ENCODE results near the gene XRCC1.

XRCC1 gene

GRCh38 chr19:43544077-43544476, 31.2 kb downstream of the XRCC1 start:
- H3K4me1 ChIP-seq (ENCODE audit: control insufficient read depth, insufficient read depth, low read length), result no peaks in the 10 kb centered on the region
- peaks cover 0 to 5% of the 10 kb centered on the region in 2 donors for H3K9me3 ChIP-seq (ENCODE audit: control insufficient read depth in 2 of 2, low read length in 2 of 2)
- H3K36me3 ChIP-seq (ENCODE audit: control insufficient read depth in 2 of 2, insufficient read depth in 2 of 2, low read length in 2 of 2), result peaks cover 41 to 42% of the 10 kb centered on the region in 2 donors
- no peaks in the 10 kb centered on the region for H3K27me3 ChIP-seq (ENCODE audit: control insufficient read depth in 1 of 2, insufficient read depth in 2 of 2, low read length in 2 of 2)
- H3K4me3 ChIP-seq (ENCODE audit: low read length in 2 of 2), result no peak overlapping the region
- H3K27ac ChIP-seq (ENCODE audit: low read length), result no peak overlapping the region
- H3K9ac ChIP-seq (ENCODE audit: low read length in 2 of 2), result no peak overlapping the region

GRCh38 chr19:43541920-43542650, 33.2 kb downstream of the XRCC1 start:
- no peaks in the 10 kb centered on the region for H3K4me1 ChIP-seq (ENCODE audit: control insufficient read depth, insufficient read depth, low read length)
- H3K27ac ChIP-seq (ENCODE audit: low read length), result no peak overlapping the region
- no peak overlapping the region for H3K4me3 ChIP-seq (ENCODE audit: low read length in 2 of 2)
- H3K9me3 ChIP-seq (ENCODE audit: control insufficient read depth in 2 of 2, low read length in 2 of 2), result peaks cover 4 to 8% of the 10 kb centered on the region in 2 donors
- no peaks in the 10 kb centered on the region for H3K27me3 ChIP-seq (ENCODE audit: control insufficient read depth in 1 of 2, insufficient read depth in 2 of 2, low read length in 2 of 2)
- no peak overlapping the region for H3K9ac ChIP-seq (ENCODE audit: low read length in 2 of 2)
- peaks cover 46 to 49% of the 10 kb centered on the region in 2 donors for H3K36me3 ChIP-seq (ENCODE audit: control insufficient read depth in 2 of 2, insufficient read depth in 2 of 2, low read length in 2 of 2)

- Histone ChIP-seq H3K4me3 (ENCODE audit: low read length in 2 of 2) (no peak overlapping the region), H3K4me1 (ENCODE audit: control insufficient read depth, insufficient read depth, low read length) (peaks cover 7% of the 10 kb centered on the region), H3K9me3 (ENCODE audit: control insufficient read depth in 2 of 2, low read length in 2 of 2) (peaks cover 4 to 8% of the 10 kb centered on the region in 2 donors), H3K36me3 (ENCODE audit: control insufficient read depth in 2 of 2, insufficient read depth in 2 of 2, low read length in 2 of 2) (peaks cover 42 to 43% of the 10 kb centered on the region in 2 donors), H3K9ac (ENCODE audit: low read length in 2 of 2) (no peak overlapping the region), H3K27me3 (ENCODE audit: control insufficient read depth in 1 of 2, insufficient read depth in 2 of 2, low read length in 2 of 2) (no peaks in the 10 kb centered on the region), H3K27ac (ENCODE audit: low read length) (no peak overlapping the region)
These were observed 34.9 kb downstream of the XRCC1 start for GRCh38 chr19:43540381-43540780.

GRCh38 chr19:43538922-43539321, 36.4 kb downstream of the XRCC1 start:
- H3K4me1 ChIP-seq (ENCODE audit: control insufficient read depth, insufficient read depth, low read length), result peaks cover 19% of the 10 kb centered on the region
- peaks cover 4 to 8% of the 10 kb centered on the region in 2 donors for H3K9me3 ChIP-seq (ENCODE audit: control insufficient read depth in 2 of 2, low read length in 2 of 2)
- no peak overlapping the region for H3K4me3 ChIP-seq (ENCODE audit: low read length in 2 of 2)
- no peak overlapping the region for H3K9ac ChIP-seq (ENCODE audit: low read length in 2 of 2)
- H3K36me3 ChIP-seq (ENCODE audit: control insufficient read depth in 2 of 2, insufficient read depth in 2 of 2, low read length in 2 of 2), result peaks cover 31 to 36% of the 10 kb centered on the region in 2 donors
- H3K27me3 ChIP-seq (ENCODE audit: control insufficient read depth in 1 of 2, insufficient read depth in 2 of 2, low read length in 2 of 2), result no peaks in the 10 kb centered on the region
- no peak overlapping the region for H3K27ac ChIP-seq (ENCODE audit: low read length)

- H3K27me3 ChIP-seq (ENCODE audit: control insufficient read depth in 1 of 2, insufficient read depth in 2 of 2, low read length in 2 of 2), result no peaks in the 10 kb centered on the region
- peak overlapping the region; percentile 60 to 69 for H3K9ac ChIP-seq (ENCODE audit: low read length in 2 of 2)
- H3K4me1 ChIP-seq (ENCODE audit: control insufficient read depth, insufficient read depth, low read length), result peaks cover 36% of the 10 kb centered on the region
- H3K9me3 ChIP-seq (ENCODE audit: control insufficient read depth in 2 of 2, low read length in 2 of 2), result peaks cover 4 to 8% of the 10 kb centered on the region in 2 donors
- H3K27ac ChIP-seq (ENCODE audit: low read length), result peak overlapping the region; percentile 92
- peaks cover 9 to 12% of the 10 kb centered on the region in 2 donors for H3K36me3 ChIP-seq (ENCODE audit: control insufficient read depth in 2 of 2, insufficient read depth in 2 of 2, low read length in 2 of 2)
- peak overlapping the region in 1 of 2 donors; percentile 85 for H3K4me3 ChIP-seq (ENCODE audit: low read length in 2 of 2)
These were observed 40.2 kb downstream of the XRCC1 start for GRCh38 chr19:43534816-43535761.

GRCh38 chr19:43534305-43534815, 41.0 kb downstream of the XRCC1 start:
- Histone ChIP-seq H3K27me3 (ENCODE audit: control insufficient read depth in 1 of 2, insufficient read depth in 2 of 2, low read length in 2 of 2) (no peaks in the 10 kb centered on the region), H3K4me1 (ENCODE audit: control insufficient read depth, insufficient read depth, low read length) (peaks cover 36% of the 10 kb centered on the region), H3K27ac (ENCODE audit: low read length) (peak overlapping the region; percentile 92), H3K9me3 (ENCODE audit: control insufficient read depth in 2 of 2, low read length in 2 of 2) (peaks cover 4 to 6% of the 10 kb centered on the region in 2 donors), H3K36me3 (ENCODE audit: control insufficient read depth in 2 of 2, insufficient read depth in 2 of 2, low read length in 2 of 2) (peaks cover 8 to 10% of the 10 kb centered on the region in 2 donors), H3K4me3 (ENCODE audit: low read length in 2 of 2) (peak overlapping the region; percentile 50 to 85), H3K9ac (ENCODE audit: low read length in 2 of 2) (peak overlapping the region; percentile 68 to 69)

GRCh38 chr19:43533546-43534304, 41.6 kb downstream of the XRCC1 start:
- H3K27ac ChIP-seq (ENCODE audit: low read length), result peak overlapping the region; percentile 92
- no peaks in the 10 kb centered on the region for H3K27me3 ChIP-seq (ENCODE audit: control insufficient read depth in 1 of 2, insufficient read depth in 2 of 2, low read length in 2 of 2)
- H3K9me3 ChIP-seq (ENCODE audit: control insufficient read depth in 2 of 2, low read length in 2 of 2), result peaks cover 2 to 3% of the 10 kb centered on the region in 2 donors
- peaks cover 36% of the 10 kb centered on the region for H3K4me1 ChIP-seq (ENCODE audit: control insufficient read depth, insufficient read depth, low read length)
- peaks cover 4 to 5% of the 10 kb centered on the region in 2 donors for H3K36me3 ChIP-seq (ENCODE audit: control insufficient read depth in 2 of 2, insufficient read depth in 2 of 2, low read length in 2 of 2)
- peak overlapping the region; percentile 69 to 80 for H3K9ac ChIP-seq (ENCODE audit: low read length in 2 of 2)
- peak overlapping the region; percentile 68 to 85 for H3K4me3 ChIP-seq (ENCODE audit: low read length in 2 of 2)

- Histone ChIP-seq H3K9me3 (ENCODE audit: control insufficient read depth in 2 of 2, low read length in 2 of 2) (no peaks in the 10 kb centered on the region), H3K27me3 (ENCODE audit: control insufficient read depth in 1 of 2, insufficient read depth in 2 of 2, low read length in 2 of 2) (no peaks in the 10 kb centered on the region), H3K36me3 (ENCODE audit: control insufficient read depth in 2 of 2, insufficient read depth in 2 of 2, low read length in 2 of 2) (no peaks in the 10 kb centered on the region), H3K4me1 (ENCODE audit: control insufficient read depth, insufficient read depth, low read length) (peaks cover 36% of the 10 kb centered on the region), H3K4me3 (ENCODE audit: low read length in 2 of 2) (peak within 1 kb of the TSS; percentile 68 to 85), H3K9ac (ENCODE audit: low read length in 2 of 2) (peak within 1 kb of the TSS; percentile 56 to 80), H3K27ac (ENCODE audit: low read length) (peak within 1 kb of the TSS; percentile 92)
These were observed 42.3 kb downstream of the XRCC1 start, which contains the start of gene ZNF575 for GRCh38 chr19:43532962-43533545. Gene ZNF575, plus strand, starts transcription at chr19:43533188. Its CDS starts 1,235 bp downstream, at chr19:43534423.

- peaks cover 36% of the 10 kb centered on the region for H3K4me1 ChIP-seq (ENCODE audit: control insufficient read depth, insufficient read depth, low read length)
- no peaks in the 10 kb centered on the region for H3K9me3 ChIP-seq (ENCODE audit: control insufficient read depth in 2 of 2, low read length in 2 of 2)
- peak overlapping the region; percentile 92 for H3K27ac ChIP-seq (ENCODE audit: low read length)
- H3K9ac ChIP-seq (ENCODE audit: low read length in 2 of 2), result peak overlapping the region; percentile 56 to 80
- peak overlapping the region; percentile 68 to 85 for H3K4me3 ChIP-seq (ENCODE audit: low read length in 2 of 2)
- no peaks in the 10 kb centered on the region for H3K27me3 ChIP-seq (ENCODE audit: control insufficient read depth in 1 of 2, insufficient read depth in 2 of 2, low read length in 2 of 2)
- H3K36me3 ChIP-seq (ENCODE audit: control insufficient read depth in 2 of 2, insufficient read depth in 2 of 2, low read length in 2 of 2), result no peaks in the 10 kb centered on the region
These were observed 42.8 kb downstream of the XRCC1 start for GRCh38 chr19:43532571-43532961.
